ENCODE measurements around the gene SNX30. TPM values are rescaled to one million over a fixed set of nuclear protein-coding genes. Genes with fewer than 3 reads are reported as not detected.

Gene SNX30
- total RNA-seq, 2 donors from 2014 or later = 6.3 to 38.7 TPM

GRCh38 chr9:112793213-112793810 lies 42.8 kb downstream of the SNX30 start:
- no peak overlapping the region for H3K27ac ChIP-seq
- 68% methylated on average over 5 of the region's 5 CpGs for WGBS

GRCh38 chr9:112794731-112795130 lies 44.2 kb downstream of the SNX30 start:
- Histone ChIP-seq H3K27me3 (replicated peaks; ENCODE audit: insufficient read depth) (no peaks in the 10 kb centered on the region), H3K36me3 (no peaks in the 10 kb centered on the region), H3K9me3 (no peaks in the 10 kb centered on the region), H3K27ac (no peak overlapping the region), H3K4me1 (replicated peaks) (no peaks in the 10 kb centered on the region), H3K4me3 (no peak overlapping the region)
- intact Hi-C loops (cut with DNase I) = loop anchor here (5.0 kb wide), 2 partner anchors 42 to 77 kb away; partner anchors contain the start of genes INIP and SNX30
- TF ChIP-seq CTCF (IDR thresholded peaks at IDR 0.05) (no peak), POLR2A (IDR thresholded peaks at IDR 0.05) (no peak), POLR2AphosphoS5 (IDR thresholded peaks at IDR 0.05) (no peak)
- DNase-seq (ENCODE audit: low spot score) = no peak

More at GRCh38 chr9:112793213-112793810, 42.8 kb downstream of the SNX30 start:
- Histone ChIP-seq H3K27me3 (replicated peaks; ENCODE audit: insufficient read depth) (no peaks in the 10 kb centered on the region), H3K36me3 (no peaks in the 10 kb centered on the region), H3K4me1 (replicated peaks) (no peaks in the 10 kb centered on the region), H3K4me3 (no peak overlapping the region), H3K9me3 (no peaks in the 10 kb centered on the region)
- peak in 3 of 4 experiments; percentile 29 to 58 (median 35) for TF ChIP-seq CTCF (IDR thresholded peaks at IDR 0.05)
- no peak for TF ChIP-seq POLR2AphosphoS5 (IDR thresholded peaks at IDR 0.05)
- DNase-seq (ENCODE audit: low spot score) = peak; percentile 26
- intact Hi-C loops (cut with DNase I) = loop anchor here (5.0 kb wide), 2 partner anchors 41 to 76 kb away; partner anchors contain the start of genes INIP and SNX30

GRCh38 chr9:112795921-112796320 lies 45.4 kb downstream of the SNX30 start:
- intact Hi-C loops (cut with DNase I) = no loop called here

GRCh38 chr9:112796485-112796884 lies 45.9 kb downstream of the SNX30 start:
- intact Hi-C loops (cut with DNase I) = no loop called here
- no peaks in the 10 kb centered on the region for H3K9me3 ChIP-seq
- H3K4me3 ChIP-seq = no peak overlapping the region
- H3K27me3 ChIP-seq (replicated peaks; ENCODE audit: insufficient read depth) = no peaks in the 10 kb centered on the region
- WGBS = 96% methylated on average over 8 of the region's 8 CpGs
- H3K36me3 ChIP-seq = no peaks in the 10 kb centered on the region
- TF ChIP-seq POLR2AphosphoS5 (IDR thresholded peaks at IDR 0.05) (no peak), CTCF (IDR thresholded peaks at IDR 0.05) (no peak), POLR2A (IDR thresholded peaks at IDR 0.05) (no peak)
- DNase-seq (ENCODE audit: low spot score) = no peak
- no peak overlapping the region for H3K27ac ChIP-seq
- H3K4me1 ChIP-seq (replicated peaks) = no peaks in the 10 kb centered on the region

More at GRCh38 chr9:112795921-112796320, 45.4 kb downstream of the SNX30 start:
- no peak overlapping the region for H3K4me3 ChIP-seq
- no peak overlapping the region for H3K27ac ChIP-seq
- no peaks in the 10 kb centered on the region for H3K4me1 ChIP-seq (replicated peaks)
- no peak for TF ChIP-seq CTCF (IDR thresholded peaks at IDR 0.05)
- no peak for TF ChIP-seq POLR2AphosphoS5 (IDR thresholded peaks at IDR 0.05)
- no peak for TF ChIP-seq POLR2A (IDR thresholded peaks at IDR 0.05)
- no peak for DNase-seq (ENCODE audit: low spot score)
- WGBS = 61% methylated on average over 4 of the region's 4 CpGs
- no peaks in the 10 kb centered on the region for H3K36me3 ChIP-seq
- H3K9me3 ChIP-seq = no peaks in the 10 kb centered on the region
- no peaks in the 10 kb centered on the region for H3K27me3 ChIP-seq (replicated peaks; ENCODE audit: insufficient read depth)

- Histone ChIP-seq H3K36me3 (no peaks in the 10 kb centered on the region), H3K4me1 (replicated peaks) (no peaks in the 10 kb centered on the region), H3K27ac (no peak overlapping the region), H3K9me3 (no peaks in the 10 kb centered on the region), H3K4me3 (no peak overlapping the region), H3K27me3 (replicated peaks; ENCODE audit: insufficient read depth) (no peaks in the 10 kb centered on the region)
- TF ChIP-seq POLR2A (IDR thresholded peaks at IDR 0.05) = no peak
- no peak for TF ChIP-seq CTCF (IDR thresholded peaks at IDR 0.05)
- TF ChIP-seq POLR2AphosphoS5 (IDR thresholded peaks at IDR 0.05) = no peak
- WGBS = 91% methylated on average over 7 of the region's 7 CpGs
- intact Hi-C loops (cut with DNase I) = no loop called here
- DNase-seq (ENCODE audit: low spot score) = no peak
These were observed 58.8 kb downstream of the SNX30 start for GRCh38 chr9:112809351-112809848.

Data from prostate gland (tissue), 2 donors.